M059J (cell line): ENCODE measurements around the gene PLEKHO2. TPM values are rescaled to one million over a fixed set of nuclear protein-coding genes. Genes with fewer than 3 reads are reported as not detected.
"Not testable (repeated sequence)": the region's sequence is repeated elsewhere in the genome, so short reads cannot be mapped to it uniquely, and the experiment has no call there.

ENCODE experiments used
- DNase-seq: peaks from one replicate; pipeline ENCODE4 v3.0.0-alpha.2; 2012; ENCODE audit warnings: low read depth
- total RNA-seq: library from RNA; depleted of rRNA; stranded (reverse); fragments of >200 nt; shearing (Covaris generic); gene quantifications from 2 replicates; pipeline ENCODE4 v1.2.3, GENCODE V29; 2014; rRNA removed

The PLEKHO2 gene, protein sequence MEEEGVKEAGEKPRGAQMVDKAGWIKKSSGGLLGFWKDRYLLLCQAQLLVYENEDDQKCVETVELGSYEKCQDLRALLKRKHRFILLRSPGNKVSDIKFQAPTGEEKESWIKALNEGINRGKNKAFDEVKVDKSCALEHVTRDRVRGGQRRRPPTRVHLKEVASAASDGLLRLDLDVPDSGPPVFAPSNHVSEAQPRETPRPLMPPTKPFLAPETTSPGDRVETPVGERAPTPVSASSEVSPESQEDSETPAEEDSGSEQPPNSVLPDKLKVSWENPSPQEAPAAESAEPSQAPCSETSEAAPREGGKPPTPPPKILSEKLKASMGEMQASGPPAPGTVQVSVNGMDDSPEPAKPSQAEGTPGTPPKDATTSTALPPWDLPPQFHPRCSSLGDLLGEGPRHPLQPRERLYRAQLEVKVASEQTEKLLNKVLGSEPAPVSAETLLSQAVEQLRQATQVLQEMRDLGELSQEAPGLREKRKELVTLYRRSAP
- total RNA-seq = 8.7 and 14.0 TPM in 2 replicates

DNA sequence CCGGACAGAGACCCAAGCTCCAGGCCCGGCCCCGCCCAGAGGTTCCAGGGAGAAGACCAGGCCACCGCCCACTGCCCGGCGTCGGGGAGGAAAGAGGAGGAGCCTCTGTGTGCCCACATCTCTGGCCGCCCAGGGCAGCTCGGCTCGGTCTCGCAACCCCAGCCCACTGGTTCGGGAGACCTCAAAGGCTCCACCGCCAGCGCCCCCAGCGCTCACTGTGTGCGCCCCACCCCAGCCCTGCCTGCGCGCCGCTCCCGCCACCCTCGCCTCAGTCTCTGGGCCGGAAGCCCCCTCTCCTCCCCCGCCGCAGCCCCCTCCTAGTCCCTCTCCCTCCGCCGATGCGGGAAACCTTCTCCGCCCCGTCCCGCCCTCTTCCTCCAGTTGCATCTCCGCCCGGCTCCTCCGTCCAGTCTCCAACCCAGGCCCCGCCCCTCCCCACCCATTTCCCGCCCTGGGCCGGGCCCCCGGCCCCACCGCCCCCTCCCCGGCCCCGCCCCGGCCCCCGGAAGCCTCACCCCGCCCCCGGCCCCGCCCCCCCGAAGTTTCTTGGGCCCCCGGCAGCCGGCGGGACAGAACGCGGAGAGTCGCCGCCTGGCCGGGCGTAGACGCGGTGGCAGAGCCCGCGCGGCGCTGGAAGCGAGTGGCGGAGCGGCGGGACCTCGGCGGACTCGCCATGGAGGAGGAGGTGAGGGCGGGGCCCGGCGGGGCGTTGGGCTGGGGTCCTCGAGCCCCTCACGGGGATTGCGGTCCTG is at the start of gene PLEKHO2:
Gene PLEKHO2, plus strand, starts transcription at position 572 of the 752 bp plus-strand sequence. Its CDS starts 102 bp downstream, at position 674.
- peak; percentile 92 for DNase-seq

DNA sequence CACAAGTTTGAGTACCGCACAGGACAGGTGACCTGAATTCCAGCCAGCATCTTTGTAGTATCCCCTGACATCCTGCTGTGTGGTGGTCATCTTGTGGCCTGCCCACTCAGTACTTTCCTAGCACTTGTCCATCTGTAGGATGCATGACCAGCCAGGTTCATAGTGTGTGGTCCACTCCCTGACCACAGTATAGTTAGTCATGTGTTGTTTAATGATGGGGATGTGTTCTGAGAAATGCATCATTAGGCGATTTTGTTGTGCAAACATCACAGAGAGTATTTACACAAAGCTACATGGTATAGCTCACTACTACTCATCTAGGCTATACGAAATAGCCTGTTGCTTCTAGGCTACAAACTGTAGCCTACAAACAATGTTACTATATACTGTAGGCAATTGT is 49.4 kb upstream of the PLEKHO2 start:
- no peak for DNase-seq

DNA sequence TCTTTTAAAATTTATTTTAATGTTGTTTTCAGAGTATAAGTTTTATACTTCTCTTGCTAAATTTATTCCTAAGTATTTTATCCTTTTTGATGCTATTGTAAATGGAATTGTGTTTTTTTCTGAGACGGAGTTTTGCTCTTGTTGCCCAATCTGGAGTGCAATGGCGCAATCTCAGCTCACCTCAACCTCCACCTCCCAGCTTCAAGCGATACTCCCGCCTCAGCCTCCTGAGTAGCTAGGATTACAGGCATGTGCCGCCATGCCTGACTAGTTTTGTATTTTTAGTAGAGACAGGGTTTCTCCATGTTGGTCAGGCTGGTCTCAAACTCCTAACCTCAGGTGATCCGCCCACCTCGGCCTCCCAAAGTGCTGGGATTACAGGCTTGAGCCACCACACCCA is 46.4 kb upstream of the PLEKHO2 start:
- DNase-seq = not testable (repeated sequence)

DNA sequence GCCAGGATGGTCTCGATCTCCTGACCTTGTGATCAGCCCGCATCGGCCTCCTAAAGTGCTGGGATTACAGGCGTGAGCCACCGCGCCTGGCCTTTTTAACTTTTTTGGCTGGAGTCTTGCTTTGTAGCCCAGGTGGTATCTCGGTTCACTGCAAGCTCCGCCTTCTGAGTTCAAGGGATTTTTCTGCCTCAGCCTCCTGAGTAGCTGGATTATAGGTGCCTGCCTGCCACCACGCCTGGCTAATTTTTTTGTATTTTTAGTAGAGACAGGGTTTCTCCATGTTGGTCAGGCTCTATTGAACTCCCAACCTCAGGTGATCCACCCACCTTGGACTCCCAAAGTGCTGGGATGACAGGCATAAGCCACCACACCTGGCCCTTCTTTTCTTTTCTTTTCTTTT is 45.8 kb upstream of the PLEKHO2 start:
- not testable (repeated sequence) for DNase-seq

DNA sequence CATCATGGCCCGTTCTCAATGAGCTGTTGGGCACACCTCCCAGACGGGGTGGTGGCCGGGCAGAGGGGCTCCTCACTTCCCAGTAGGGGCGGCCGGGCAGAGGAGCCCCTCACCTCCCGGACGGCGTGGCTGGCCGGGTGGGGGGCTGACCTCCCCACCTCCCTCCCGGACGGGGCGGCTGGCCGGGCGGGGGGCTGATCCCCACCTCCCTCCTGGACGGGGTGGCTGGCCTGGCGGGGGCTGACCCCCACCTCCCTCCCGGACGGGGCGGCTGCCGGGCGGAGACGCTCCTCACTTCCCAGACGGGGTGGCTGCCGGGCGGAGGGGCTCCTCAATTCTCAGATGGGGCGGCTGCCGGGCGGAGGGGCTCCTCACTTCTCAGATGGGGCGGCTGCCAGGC is 42.8 kb upstream of the PLEKHO2 start:
- DNase-seq = not testable (repeated sequence)

DNA sequence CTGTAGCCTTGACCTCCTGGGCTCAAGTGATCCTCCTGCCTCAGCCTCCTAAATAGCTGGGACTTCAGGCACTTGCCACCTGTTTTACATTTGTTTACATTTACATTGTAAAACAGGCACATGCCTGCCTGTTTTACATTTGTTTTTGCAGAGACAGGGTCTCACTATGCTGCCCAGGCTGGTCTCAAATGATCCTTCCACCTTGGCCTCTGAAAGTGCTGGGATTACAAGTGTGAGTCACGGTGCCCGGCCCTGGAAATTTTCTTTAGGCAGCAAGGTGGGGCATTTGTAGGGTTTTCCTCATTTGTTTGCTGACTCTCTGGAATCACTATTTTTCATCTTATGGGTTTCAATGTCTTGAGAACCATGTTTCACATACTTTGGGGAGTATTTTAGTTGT is 41.2 kb upstream of the PLEKHO2 start:
- no peak for DNase-seq

DNA sequence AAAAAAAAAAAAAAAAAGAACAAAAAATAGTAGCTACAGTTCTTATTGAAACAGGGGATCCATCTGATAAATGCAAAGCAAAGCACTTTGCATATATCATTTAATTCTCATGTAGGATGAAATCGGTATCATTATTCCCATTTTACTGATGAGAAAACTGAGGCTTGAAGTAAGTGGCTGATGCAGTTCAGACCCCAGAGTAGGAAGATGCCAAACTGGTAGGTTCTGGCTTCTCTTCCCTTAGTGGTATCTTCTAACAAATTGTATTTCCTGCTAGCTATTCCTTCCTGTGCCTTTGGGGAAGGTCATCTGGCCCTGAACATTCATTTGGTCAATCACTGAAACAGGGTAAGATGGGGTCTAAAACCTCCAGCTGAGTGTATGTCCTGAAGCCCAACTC is 38.2 kb upstream of the PLEKHO2 start:
- no peak for DNase-seq

DNA sequence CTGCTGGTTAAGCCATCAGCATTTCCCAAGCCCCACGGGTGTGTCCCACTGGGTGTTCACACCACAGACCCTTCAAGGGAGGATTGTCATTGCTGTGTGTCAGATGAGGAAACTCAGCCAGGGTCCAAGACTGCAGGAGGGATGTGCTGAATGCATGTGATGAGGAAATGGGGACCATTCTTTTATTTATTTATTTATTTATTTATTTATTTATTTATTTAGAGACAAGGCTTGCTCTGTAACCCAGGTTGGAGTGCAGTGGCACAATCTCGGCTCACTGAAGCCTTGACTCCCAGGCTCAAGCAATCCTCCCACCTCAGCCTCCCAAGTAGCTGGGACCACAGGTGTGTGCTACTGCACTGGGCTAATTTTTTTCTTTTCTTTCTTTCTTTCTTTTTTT is 37.1 kb upstream of the PLEKHO2 start:
- DNase-seq = no peak

DNA sequence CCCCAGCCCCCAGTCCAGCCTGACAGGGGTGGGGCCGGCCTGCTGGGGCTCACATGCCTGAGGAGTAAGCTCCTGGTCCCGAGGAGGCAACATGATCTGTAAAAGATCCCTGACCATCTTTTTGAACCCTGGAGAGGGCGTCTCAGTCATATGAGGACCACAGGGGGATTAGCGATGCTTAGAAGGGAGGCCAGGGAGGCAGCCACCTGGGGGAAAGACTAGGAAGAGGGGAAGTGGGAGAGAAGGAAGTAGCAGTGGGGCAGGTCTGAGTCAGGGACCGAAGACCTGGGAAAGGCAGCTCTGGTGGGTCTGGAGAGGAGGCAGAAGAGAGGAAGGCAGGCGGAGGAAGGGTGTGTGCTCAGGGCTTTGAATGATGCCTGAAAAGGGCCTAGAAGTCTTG is 35.2 kb upstream of the PLEKHO2 start:
- DNase-seq = no peak

DNA sequence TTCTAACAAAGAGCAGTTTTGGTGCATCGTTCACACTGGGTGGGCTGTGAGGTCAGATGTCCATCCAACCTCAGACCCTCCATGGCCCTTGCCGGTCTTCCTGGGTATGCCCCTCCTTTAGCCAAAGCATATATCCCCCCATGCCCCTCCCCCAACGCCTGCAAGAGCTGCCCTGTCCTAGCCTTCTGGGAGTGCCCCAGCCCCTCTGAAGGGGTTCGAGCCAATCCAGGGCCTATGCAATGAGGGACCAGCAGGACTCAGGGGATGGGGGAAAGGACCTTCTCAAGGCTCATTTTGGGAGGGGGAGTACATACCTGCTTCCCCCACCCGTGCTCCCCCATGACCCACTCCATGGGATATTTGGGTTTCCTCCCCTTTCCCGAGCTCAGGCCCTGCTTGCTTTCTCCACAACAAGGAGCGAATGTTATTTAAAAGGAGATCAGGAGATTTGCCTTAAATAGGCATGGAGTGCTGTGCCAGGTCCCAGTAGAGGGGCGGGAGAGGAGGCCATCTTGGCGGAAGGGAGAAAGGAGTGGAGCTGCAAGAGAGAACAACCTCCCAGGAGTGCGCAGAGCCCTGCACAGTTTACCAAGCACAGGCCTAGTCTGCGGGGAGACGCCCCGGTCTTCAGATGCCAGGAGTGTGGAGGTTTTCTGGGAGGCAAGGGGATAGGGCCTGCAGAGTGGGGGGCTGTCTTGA is 34.5 kb upstream of the PLEKHO2 start:
- DNase-seq = no peak

DNA sequence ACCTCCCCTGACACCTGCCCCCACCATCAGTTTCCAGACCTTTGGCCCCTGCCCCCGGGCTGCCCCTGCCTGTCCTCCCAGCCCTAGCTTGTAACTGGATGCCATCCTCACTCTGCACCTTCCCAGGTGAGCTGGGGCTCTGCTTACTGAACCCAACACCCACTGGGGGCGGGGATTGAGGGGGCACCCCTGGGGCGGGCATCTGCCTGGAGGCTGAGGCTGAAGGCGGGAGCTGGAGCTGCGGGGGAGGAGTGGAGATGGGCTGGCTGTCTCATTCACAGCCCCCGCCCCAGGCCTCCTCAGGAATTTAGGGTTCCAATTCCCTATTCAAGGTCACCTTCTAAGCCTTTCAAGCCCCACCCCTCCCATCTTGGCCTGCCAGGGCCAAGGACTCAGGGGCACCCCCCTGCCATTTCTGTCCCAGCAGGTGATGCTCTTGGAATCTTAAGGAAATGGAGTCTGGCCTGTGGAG is 33.9 kb upstream of the PLEKHO2 start:
- no peak for DNase-seq

DNA sequence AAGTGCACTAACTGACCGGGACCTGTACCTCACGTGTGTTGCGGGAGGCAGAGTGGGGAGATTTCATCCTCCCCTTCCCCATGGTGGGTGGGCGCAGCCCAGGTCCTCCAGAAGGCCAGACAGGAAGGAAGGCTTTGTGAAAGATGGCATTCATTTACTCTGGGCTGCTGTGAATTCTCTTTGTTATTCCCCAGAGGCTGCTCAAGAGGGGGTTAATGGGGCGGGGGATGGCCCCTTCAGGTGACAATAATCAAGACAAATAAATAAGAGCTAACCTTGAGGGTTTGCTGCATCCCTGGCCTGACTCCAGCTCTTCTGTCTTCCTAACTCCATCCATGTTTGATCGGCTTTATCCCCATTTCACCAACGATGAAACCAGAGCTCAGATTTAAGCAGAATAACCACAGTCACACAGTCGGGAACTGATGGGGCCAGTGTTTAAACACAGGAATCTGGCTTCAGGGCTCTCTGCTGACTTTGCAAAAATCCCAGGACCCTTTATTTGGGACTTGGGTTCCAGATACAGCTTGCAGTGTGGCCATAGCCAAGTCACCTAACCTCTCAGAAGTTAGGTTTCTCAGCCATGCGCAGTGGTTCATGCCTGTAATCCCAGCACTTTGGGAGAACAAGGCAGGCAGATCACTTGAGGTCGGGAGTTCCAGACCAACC is 32.8 kb upstream of the PLEKHO2 start:
- no peak for DNase-seq

DNA sequence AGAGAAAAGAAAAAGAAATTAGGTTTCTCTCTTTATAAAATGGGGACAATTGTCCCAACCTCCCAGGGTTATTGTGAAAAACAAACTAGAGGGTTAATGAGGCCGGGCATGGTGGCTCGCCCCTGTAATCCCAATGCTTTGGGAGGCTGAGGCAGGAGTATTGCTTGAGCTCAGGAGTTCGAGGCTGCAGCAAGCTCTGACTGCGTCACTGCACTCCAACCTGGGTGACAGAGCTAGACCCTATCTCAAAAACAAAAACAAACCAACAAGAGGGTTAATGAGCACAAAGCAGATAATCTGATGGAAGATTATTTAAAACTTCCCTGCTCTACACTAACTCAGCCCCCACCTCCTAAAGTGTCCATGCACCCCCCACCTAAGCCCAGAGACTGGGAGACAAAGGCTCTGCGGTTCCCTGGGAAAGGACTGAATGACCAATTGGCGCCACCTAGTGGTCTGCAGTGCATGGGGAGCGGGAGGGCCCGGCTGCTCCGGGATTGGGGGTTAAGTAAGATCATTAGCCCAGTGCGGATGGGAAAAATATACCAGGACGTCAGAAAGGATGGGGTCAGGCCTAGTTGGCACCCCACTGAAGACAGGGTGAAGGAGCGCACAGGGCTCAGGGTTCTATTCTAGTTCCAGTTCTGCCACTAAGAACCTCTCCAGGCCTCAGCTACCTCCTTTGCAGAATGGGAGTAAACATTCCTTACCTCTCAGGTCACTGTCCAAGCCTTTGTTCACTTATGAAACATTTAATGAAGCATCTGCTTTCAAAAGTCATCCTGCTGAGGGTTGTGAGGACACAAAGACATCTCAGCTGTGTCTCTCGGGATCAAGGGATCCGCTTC is 31.8 kb upstream of the PLEKHO2 start:
- DNase-seq = peak; percentile 68

DNA sequence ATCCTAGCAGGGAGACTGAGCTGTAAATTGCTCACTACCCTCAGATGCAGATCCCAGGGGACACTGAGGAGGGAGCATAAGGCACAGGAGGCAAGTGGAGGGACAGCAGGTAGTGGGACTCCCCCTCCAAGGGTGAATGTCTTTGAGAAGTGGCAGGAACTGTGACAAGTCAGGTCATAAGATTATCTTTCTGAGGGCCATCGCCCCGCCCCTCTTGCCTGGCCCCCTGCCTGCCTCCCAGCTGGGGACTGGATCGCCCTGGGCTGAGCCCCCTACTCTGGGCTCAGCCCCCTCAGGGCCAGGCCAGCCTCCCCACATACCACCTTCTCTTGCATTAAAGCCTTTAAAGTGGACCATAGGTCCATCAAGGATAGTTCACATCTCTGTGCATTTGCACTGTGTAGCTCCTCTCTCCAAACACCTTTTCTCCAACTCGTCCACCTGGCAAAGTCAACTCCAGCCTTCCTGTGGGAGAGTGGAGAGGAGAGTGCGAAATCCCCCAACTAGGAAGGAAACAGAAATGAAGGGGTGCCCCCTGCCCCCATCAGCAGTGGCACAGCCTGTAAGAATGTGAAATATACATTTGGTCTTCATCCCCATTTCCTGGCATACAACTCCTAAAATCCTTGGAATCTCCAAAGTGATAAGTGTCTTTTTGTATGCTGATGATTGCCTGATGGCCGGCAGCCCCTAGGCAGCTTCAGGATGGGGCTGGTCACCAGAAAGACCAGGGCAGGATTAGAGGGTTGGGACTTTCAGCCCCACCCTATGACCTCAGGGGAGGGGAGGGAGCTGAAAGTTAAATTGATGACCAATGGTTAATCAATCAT is 31.0 kb upstream of the PLEKHO2 start:
- no peak for DNase-seq

DNA sequence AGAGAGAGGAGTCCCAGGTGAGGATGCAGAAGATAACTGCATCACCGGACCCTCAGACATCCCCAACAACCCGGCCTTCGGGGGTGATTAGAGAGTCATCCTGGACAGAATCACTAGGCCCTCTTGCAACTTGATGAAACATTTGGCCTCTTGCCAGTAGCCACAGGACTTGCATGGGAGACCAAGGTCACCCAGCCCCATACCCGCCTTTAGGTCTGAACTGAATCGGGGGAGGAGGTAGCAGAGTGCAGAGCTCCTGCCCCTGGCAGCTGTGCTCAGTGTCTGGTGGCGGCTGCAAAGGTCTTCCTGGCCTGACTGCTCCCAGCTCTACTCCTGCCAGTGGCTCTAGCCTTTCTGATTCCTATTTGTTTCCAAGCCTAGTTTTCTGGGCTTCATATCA is 28.6 kb upstream of the PLEKHO2 start:
- peak; percentile 70 for DNase-seq

DNA sequence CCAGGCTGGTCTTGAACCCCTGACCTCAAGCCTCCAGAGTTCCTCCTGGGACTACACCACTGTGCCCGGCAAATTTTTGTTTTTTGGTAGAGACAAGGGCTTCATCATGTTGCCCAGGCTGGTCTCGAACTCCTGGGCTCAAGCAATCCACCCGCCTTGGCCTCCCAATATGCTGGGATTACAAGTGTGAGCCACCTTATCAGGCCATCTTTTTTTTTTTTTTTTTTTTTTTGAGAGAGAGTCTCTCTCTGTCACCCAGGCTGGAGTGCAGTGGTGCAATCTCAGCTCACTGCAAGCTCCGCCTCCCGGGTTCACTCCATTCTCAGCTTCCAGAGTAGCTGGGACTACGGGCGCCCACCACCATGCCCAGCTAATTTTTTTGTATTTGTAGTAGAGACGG is 27.4 kb upstream of the PLEKHO2 start:
- DNase-seq = not testable (repeated sequence)

DNA sequence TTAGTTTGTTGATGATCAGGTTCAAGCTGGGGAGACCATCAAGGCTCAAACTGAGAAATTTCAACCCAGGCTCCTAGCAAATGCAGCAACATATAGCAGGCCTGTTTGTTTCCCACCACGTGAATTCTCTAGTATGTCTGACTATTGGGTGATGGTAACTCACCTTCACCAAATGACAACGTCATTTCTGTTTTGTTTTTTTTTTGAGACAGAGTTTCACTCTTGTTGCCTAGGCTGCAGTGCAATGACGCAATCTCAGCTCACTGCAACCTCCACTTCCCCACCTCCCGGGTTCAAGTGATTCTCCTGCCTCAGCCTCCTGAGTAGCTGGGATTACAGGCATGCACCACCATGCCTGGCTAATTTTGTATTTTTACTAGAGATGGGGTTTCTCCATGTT is 26.8 kb upstream of the PLEKHO2 start:
- not testable (repeated sequence) for DNase-seq

DNA sequence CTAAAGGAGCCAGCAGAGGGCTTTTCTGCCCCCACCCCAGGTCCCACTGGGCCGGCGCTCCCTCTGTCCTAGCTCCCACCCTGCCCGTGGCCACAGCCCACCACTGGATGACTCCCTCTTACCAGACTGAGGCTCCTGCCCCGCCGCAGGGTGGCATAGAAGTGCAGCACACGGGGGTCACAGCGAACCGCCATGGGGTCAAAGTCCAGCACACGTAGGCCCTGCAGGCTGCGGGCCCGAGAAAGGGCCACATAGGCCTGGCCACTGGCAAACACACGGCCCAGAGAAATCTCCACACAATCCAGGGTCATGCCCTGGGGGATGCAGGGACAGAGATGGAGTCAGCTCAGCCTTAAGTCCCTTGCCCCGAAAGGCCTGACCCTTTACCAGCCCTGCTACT is 25.3 kb upstream of the PLEKHO2 start:
- DNase-seq = no peak

DNA sequence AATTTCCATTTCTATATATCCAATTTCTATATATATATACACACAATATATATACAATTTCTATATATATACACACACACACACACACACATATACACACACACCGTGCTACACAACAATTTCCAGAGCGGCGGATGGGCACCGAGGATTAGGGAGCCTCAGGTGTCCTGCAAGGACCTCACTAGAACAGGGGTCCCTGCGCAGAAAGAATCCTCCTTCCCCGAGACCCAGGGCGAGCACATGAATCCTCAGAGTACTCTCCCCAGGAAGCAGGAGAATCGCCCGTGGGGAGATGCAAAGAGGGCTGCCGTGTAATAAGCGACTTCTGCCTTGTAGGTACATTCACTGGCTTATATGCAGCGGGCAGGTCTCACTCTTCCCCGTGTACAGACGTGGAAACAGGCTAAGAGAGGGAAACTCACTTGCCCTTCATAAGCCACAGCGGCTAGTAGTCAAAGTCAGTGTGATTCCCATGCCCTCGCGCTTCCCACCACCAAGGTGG is 16.7 kb upstream of the PLEKHO2 start:
- peak; percentile 32 for DNase-seq
